ENCODE data around the gene ZNF84. TPM values are rescaled to one million over a fixed set of nuclear protein-coding genes. Genes with fewer than 3 reads are reported as not detected.

Gene ZNF84
- total RNA-seq, 1 donor from 2014 or later: 102 TPM

DNA sequence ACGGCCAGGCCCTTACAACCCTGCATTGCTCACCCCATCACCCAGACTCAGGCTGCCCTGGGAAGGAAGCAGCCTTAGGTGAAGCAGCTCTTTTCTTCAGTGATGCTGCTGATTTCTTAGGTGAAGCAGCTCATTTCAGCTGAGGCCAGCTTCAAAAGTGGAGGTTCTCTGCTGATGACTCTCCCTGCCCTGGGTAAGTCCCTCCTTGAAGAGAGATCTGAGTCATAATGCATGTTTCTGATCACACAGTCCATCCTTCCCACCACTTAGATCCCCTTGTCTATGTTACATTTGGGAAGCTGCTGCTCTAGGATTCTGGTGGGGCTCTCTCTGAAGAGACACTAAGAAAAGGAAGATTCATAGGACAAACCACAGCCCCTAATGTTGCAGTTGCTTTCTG, 26.2 kb downstream of the ZNF84 start:
- Mint-ChIP-seq H3K36me3 (ENCODE audit: insufficient read depth) (peaks cover 54% of the 10 kb centered on the region), H3K9me3 (ENCODE audit: low read depth) (peaks cover 53% of the 10 kb centered on the region), H3K4me3 (ENCODE audit: low read depth) (no peak overlapping the region), H3K4me1 (ENCODE audit: low read depth) (no peaks in the 10 kb centered on the region), H3K27me3 (no peaks in the 10 kb centered on the region), H3K27ac (peak overlapping the region; percentile 56)
- TF ChIP-seq CTCF (IDR thresholded peaks at IDR 0.05; ENCODE audit: unreplicated experiment): no peak
- no peak for DNase-seq (ENCODE audit: low spot score, unreplicated experiment)

GRCh38 chr12:133073836-133074235, 36.5 kb downstream of the ZNF84 start:
- H3K4me3 Mint-ChIP-seq (ENCODE audit: low read depth): no peak overlapping the region
- TF ChIP-seq CTCF (IDR thresholded peaks at IDR 0.05; ENCODE audit: unreplicated experiment): no peak
- no peak for DNase-seq (ENCODE audit: low spot score, unreplicated experiment)
- peaks cover 43% of the 10 kb centered on the region for H3K9me3 Mint-ChIP-seq (ENCODE audit: low read depth)
- peaks cover 8% of the 10 kb centered on the region for H3K36me3 Mint-ChIP-seq (ENCODE audit: insufficient read depth)
- H3K27ac Mint-ChIP-seq: no peak overlapping the region
- no peaks in the 10 kb centered on the region for H3K4me1 Mint-ChIP-seq (ENCODE audit: low read depth)
- no peaks in the 10 kb centered on the region for H3K27me3 Mint-ChIP-seq

- no peak overlapping the region for H3K27ac Mint-ChIP-seq
- no peaks in the 10 kb centered on the region for H3K27me3 Mint-ChIP-seq
- peak; percentile 92 for DNase-seq (ENCODE audit: low spot score, unreplicated experiment)
- no peak overlapping the region for H3K4me3 Mint-ChIP-seq (ENCODE audit: low read depth)
- TF ChIP-seq CTCF (IDR thresholded peaks at IDR 0.05; ENCODE audit: unreplicated experiment): no peak
- peaks cover 44% of the 10 kb centered on the region for H3K36me3 Mint-ChIP-seq (ENCODE audit: insufficient read depth)
- H3K9me3 Mint-ChIP-seq (ENCODE audit: low read depth): peaks cover 42% of the 10 kb centered on the region
- H3K4me1 Mint-ChIP-seq (ENCODE audit: low read depth): no peaks in the 10 kb centered on the region
These were observed 42.7 kb downstream of the ZNF84 start for GRCh38 chr12:133080026-133080367.

DNA sequence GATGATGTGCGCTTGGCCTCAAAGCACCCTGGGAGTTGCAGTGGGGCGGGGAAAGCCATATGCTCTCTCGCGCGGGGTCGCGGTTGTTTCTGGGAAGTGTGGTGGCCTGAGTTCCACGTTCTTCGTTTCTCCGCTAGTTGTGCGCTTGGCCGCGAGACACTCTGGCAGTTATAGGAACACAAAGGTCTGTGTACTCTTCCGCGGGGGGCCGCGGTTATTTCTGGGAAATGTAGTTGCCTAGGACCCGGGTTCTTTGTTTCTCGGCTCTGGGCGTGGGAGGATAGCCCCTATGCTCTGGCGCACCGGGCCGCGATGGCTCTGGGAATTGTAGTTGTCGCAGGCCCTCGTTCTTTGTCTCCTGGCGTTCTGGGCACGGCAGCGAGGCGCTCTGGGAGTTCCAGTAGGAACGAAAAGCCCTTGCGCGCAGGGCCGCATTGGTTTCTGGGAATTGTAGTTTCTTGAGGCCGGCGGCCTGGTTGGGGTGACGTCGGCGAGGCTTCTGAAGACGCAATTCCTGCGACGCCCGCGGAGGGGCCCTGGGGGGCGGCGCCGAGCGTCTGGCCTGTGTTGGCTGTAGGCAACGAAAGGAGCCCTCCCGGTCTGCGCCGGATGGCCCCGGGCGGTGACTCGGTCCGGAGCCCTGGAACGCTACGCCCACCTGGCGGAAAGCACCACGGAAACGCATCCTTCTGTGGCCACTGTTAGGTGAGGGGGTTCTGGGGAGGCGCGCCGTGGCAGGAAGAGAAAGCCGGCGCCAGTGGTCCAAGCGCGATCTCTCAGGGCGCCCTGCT, 43.3 kb downstream of the ZNF84 start, which contains the start of gene ZNF140:
Gene ZNF140 (plus strand): TSS at position 556 of the 791 bp plus-strand sequence. CDS start 398 bp downstream, outside the sequence.
- peak; percentile 94 for DNase-seq (ENCODE audit: low spot score, unreplicated experiment)
- TF ChIP-seq CTCF (IDR thresholded peaks at IDR 0.05; ENCODE audit: unreplicated experiment): peak; percentile 37
- H3K27ac Mint-ChIP-seq: no peak within 1 kb of the TSS
- H3K4me1 Mint-ChIP-seq (ENCODE audit: low read depth): no peaks in the 10 kb centered on the region
- no peak within 1 kb of the TSS for H3K4me3 Mint-ChIP-seq (ENCODE audit: low read depth)
- peaks cover 48% of the 10 kb centered on the region for H3K36me3 Mint-ChIP-seq (ENCODE audit: insufficient read depth)
- H3K27me3 Mint-ChIP-seq: no peaks in the 10 kb centered on the region
- peaks cover 41% of the 10 kb centered on the region for H3K9me3 Mint-ChIP-seq (ENCODE audit: low read depth)

DNA sequence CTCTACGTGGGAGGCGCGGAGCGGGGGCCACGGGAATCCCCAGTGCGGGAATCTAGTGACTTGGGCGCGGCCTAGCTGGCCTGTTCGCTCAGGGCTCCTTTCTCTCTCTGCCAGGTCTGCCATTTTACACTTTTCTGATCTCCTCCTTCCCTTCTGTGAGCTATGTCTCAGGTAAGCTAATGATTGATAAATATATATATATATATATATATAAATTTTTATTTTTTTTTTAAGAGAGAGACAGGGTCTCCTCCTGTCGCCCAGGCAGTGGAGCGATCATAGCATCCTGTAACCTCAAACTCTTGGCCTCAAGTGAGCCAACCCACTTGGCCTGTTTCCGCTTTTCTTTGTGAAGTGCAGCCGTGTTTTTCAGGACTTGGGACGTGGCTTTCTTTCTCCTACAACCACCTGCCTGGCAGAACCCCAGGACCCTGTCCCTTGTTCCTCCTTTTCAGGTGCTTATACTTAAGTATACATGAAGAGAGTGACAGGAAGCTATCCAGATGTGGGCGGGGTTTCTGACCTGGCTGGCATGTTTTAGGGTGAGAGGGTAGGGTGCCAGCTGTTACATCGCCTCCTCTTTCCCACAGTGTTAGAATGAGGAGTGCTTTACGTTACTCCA, 44.0 kb downstream of the ZNF84 start:
- no peak overlapping the region for H3K27ac Mint-ChIP-seq
- H3K4me3 Mint-ChIP-seq (ENCODE audit: low read depth): no peak overlapping the region
- TF ChIP-seq CTCF (IDR thresholded peaks at IDR 0.05; ENCODE audit: unreplicated experiment): no peak
- H3K36me3 Mint-ChIP-seq (ENCODE audit: insufficient read depth): peaks cover 55% of the 10 kb centered on the region
- no peaks in the 10 kb centered on the region for H3K27me3 Mint-ChIP-seq
- DNase-seq (ENCODE audit: low spot score, unreplicated experiment): no peak
- H3K4me1 Mint-ChIP-seq (ENCODE audit: low read depth): no peaks in the 10 kb centered on the region
- H3K9me3 Mint-ChIP-seq (ENCODE audit: low read depth): peaks cover 44% of the 10 kb centered on the region

Data from progenitor cell of endocrine pancreas (in vitro differentiated cells).